Right cardiac atrium (tissue), 5 donors: ENCODE measurements around the gene GPATCH3. TPM values are rescaled to one million over a fixed set of nuclear protein-coding genes. Genes with fewer than 3 reads are reported as not detected.

ENCODE experiments used
- ATAC-seq, 2 donors: fragments of 200-7000 bp; cut with Tn5 transposase; one replicate each; pipeline versions ENCODE4 v1.8.0 to v1.9.1; 2020; ENCODE audit warnings: moderate library complexity in 2 of 2, mild to moderate bottlenecking in 1 of 2
- DNase-seq, 3 donors: peaks; one replicate each; pipeline ENCODE4 v3.0.0-alpha.2; 2020
- H3K27ac ChIP-seq: one replicate; pipeline ENCODE4 v1.5.1; 2013; ENCODE audit warnings: mild to moderate bottlenecking, low read length, control low read depth, moderate library complexity
- H3K27me3 ChIP-seq: one replicate; pipeline ENCODE4 v1.6.1; 2013; ENCODE audit not compliant: control insufficient read depth, insufficient read depth
- H3K4me1 ChIP-seq: one replicate; pipeline ENCODE4 v1.6.1; 2013; ENCODE audit warnings: low read length; ENCODE audit not compliant: control insufficient read depth, insufficient read depth
- H3K4me3 ChIP-seq: one replicate; pipeline ENCODE4 v1.5.1; 2013; ENCODE audit warnings: low read length, control low read depth
- H3K9me3 ChIP-seq: one replicate; pipeline ENCODE4 v1.6.1; 2013; ENCODE audit warnings: low read length; ENCODE audit not compliant: control insufficient read depth
- WGBS: extraction: QIAGEN DNeasy Blood & Tissue Kit; methylation state at CpG from one replicate; pipeline ENCODE4 v1.1.7; 2013; 5-methylcytosine and 5-hydroxymethylcytosine counted together
- intact Hi-C, 4 donors: fragments of 100-400 bp; cut with DNase I; formaldehyde crosslinking; loops; one replicate each; pipeline versions ENCODE4 v1.11.0 to v1.14.0; 2022 to 2023
- polyA plus RNA-seq: library from polyadenylated mRNA; stranded (reverse); fragments of 200-250 nt; gene quantifications from one replicate; pipeline ENCODE4 v1.2.3, GENCODE V29; 2013
- total RNA-seq, 4 donors: library from RNA; stranded (reverse); fragmentation: NEBNext Ultra II Directional; extraction: Animal tissue kit (Norgen Biotek cat#: 25700); gene quantifications; one replicate each; pipeline ENCODE4 v1.2.1, GENCODE V29; 2021
- donor health status: healthy with polysubstance abuse.
- donor health status: DM: no; HTN: yes; CAD: no.
- donor health status: DM: no; HTN: no; CAD: no.
- donor health status: DM: no; HTN: yes; CAD: no; lungs with severe emphysema.
- donor health status: DM: yes; HTN: yes; CAD: no.

Gene GPATCH3
- total and polyA plus RNA-seq, 5 donors: 6.0 to 11.7 (median 8.5) TPM

- no peaks in the 10 kb centered on the region for H3K9me3 ChIP-seq
- intact Hi-C loops: no loop called here
- DNase-seq (no peak), ATAC-seq (no peak)
- H3K4me3 ChIP-seq: no peak overlapping the region
- WGBS: 65% methylated on average over 20 of the region's 20 CpGs
- no peaks in the 10 kb centered on the region for H3K27me3 ChIP-seq
- H3K27ac ChIP-seq: no peak overlapping the region
- peaks cover 2% of the 10 kb centered on the region for H3K4me1 ChIP-seq
Measured at GRCh38 chr1:26863685-26864077, 36.6 kb downstream of the GPATCH3 start.

- 83% methylated on average over 37 of the region's 37 CpGs for WGBS
- DNase-seq (peak; percentile 36 to 65 (median 63)), ATAC-seq (no peak)
- peaks cover 2% of the 10 kb centered on the region for H3K4me1 ChIP-seq
- H3K27ac ChIP-seq: no peak within 1 kb of the TSS
- H3K9me3 ChIP-seq: no peaks in the 10 kb centered on the region
- H3K27me3 ChIP-seq: no peaks in the 10 kb centered on the region
- H3K4me3 ChIP-seq: no peak within 1 kb of the TSS
- intact Hi-C loops: no loop called here
Measured at GRCh38 chr1:26862781-26863684, 37.2 kb downstream of the GPATCH3 start, which contains the start of gene SFN. SFN (plus strand) TSS chr1:26863149; CDS start chr1:26863213, 64 bp downstream.

GRCh38 chr1:26861889-26862378 is 38.3 kb downstream of the GPATCH3 start:
- peaks cover 2% of the 10 kb centered on the region for H3K4me1 ChIP-seq
- no peaks in the 10 kb centered on the region for H3K9me3 ChIP-seq
- DNase-seq: peak in 1 of 3 donors; percentile 39
- no peak overlapping the region for H3K4me3 ChIP-seq
- WGBS: 80% methylated on average over 7 of the region's 7 CpGs
- ATAC-seq: no peak
- no peaks in the 10 kb centered on the region for H3K27me3 ChIP-seq
- intact Hi-C loops: no loop called here
- H3K27ac ChIP-seq: no peak overlapping the region

- H3K4me3 ChIP-seq: no peak overlapping the region
- H3K27me3 ChIP-seq: no peaks in the 10 kb centered on the region
- no peaks in the 10 kb centered on the region for H3K9me3 ChIP-seq
- 60% methylated on average over 5 of the region's 5 CpGs for WGBS
- peaks cover 2% of the 10 kb centered on the region for H3K4me1 ChIP-seq
- DNase-seq (no peak), ATAC-seq (no peak)
- intact Hi-C loops: no loop called here
- H3K27ac ChIP-seq: no peak overlapping the region
Measured at GRCh38 chr1:26861286-26861701, 39.0 kb downstream of the GPATCH3 start.

GRCh38 chr1:26858891-26859640 is 41.2 kb downstream of the GPATCH3 start:
- no peaks in the 10 kb centered on the region for H3K9me3 ChIP-seq
- no peaks in the 10 kb centered on the region for H3K27me3 ChIP-seq
- no peak overlapping the region for H3K27ac ChIP-seq
- no peak for ATAC-seq
- DNase-seq: no peak
- 90% methylated on average over 7 of the region's 7 CpGs for WGBS
- peaks cover under 1% of the 10 kb centered on the region for H3K4me1 ChIP-seq
- intact Hi-C loops: no loop called here
- no peak overlapping the region for H3K4me3 ChIP-seq

- Histone ChIP-seq H3K27me3 (no peaks in the 10 kb centered on the region), H3K4me1 (no peaks in the 10 kb centered on the region), H3K9me3 (no peaks in the 10 kb centered on the region), H3K4me3 (no peak overlapping the region), H3K27ac (no peak overlapping the region)
- intact Hi-C loops: no loop called here
- 88% methylated on average over 4 of the region's 4 CpGs for WGBS
- ATAC-seq (no peak), DNase-seq (no peak)
Measured at GRCh38 chr1:26858160-26858559, 42.1 kb downstream of the GPATCH3 start.

- DNase-seq (no peak), ATAC-seq (no peak)
- H3K27me3 ChIP-seq: no peaks in the 10 kb centered on the region
- H3K9me3 ChIP-seq: no peaks in the 10 kb centered on the region
- 78% methylated on average over 8 of the region's 8 CpGs for WGBS
- intact Hi-C loops: no loop called here
- H3K27ac ChIP-seq: no peak overlapping the region
- H3K4me1 ChIP-seq: no peaks in the 10 kb centered on the region
- no peak overlapping the region for H3K4me3 ChIP-seq
Measured at GRCh38 chr1:26857473-26858060, 42.7 kb downstream of the GPATCH3 start.

- no peak for ATAC-seq
- H3K27me3 ChIP-seq: no peaks in the 10 kb centered on the region
- no peak overlapping the region for H3K4me3 ChIP-seq
- no peaks in the 10 kb centered on the region for H3K9me3 ChIP-seq
- no peaks in the 10 kb centered on the region for H3K4me1 ChIP-seq
- intact Hi-C loops: no loop called here
- no peak overlapping the region for H3K27ac ChIP-seq
- no peak for DNase-seq
- WGBS: 80% methylated on average over 21 of the region's 21 CpGs
Measured at GRCh38 chr1:26856604-26857469, 43.4 kb downstream of the GPATCH3 start.

- Histone ChIP-seq H3K9me3 (no peaks in the 10 kb centered on the region), H3K4me1 (no peaks in the 10 kb centered on the region), H3K27ac (no peak overlapping the region), H3K4me3 (no peak overlapping the region), H3K27me3 (no peaks in the 10 kb centered on the region)
- ATAC-seq (no peak), DNase-seq (no peak)
- intact Hi-C loops: no loop called here
- WGBS: 92% methylated on average over 11 of the region's 11 CpGs
Measured at GRCh38 chr1:26856181-26856580, 44.1 kb downstream of the GPATCH3 start.

GRCh38 chr1:26855636-26856035 is 44.6 kb downstream of the GPATCH3 start:
- ATAC-seq (no peak), DNase-seq (no peak)
- H3K27ac ChIP-seq: no peak overlapping the region
- WGBS: 94% methylated on average over 4 of the region's 4 CpGs
- no peak overlapping the region for H3K4me3 ChIP-seq
- intact Hi-C loops: no loop called here
- no peaks in the 10 kb centered on the region for H3K27me3 ChIP-seq
- H3K4me1 ChIP-seq: no peaks in the 10 kb centered on the region
- H3K9me3 ChIP-seq: no peaks in the 10 kb centered on the region
